H1 (cell line): Measurements from ENCODE around the gene SBF1. TPM values are rescaled to one million over a fixed set of nuclear protein-coding genes. Genes with fewer than 3 reads are reported as not detected.

ENCODE experiments used
- CTCF ChIA-PET: fragments of 300-600 bp; sonication (Branson Sonifier 250); formaldehyde crosslinking; loops from one replicate; lab custom pipeline; 2021; ENCODE audit not compliant: partially characterized antibody; lab: Charles Lee
- POLR2A ChIA-PET: fragments of 300-600 bp; sonication (Branson Sonifier 250); formaldehyde crosslinking; loops from one replicate; lab custom pipeline; 2021; ENCODE audit warnings: inconsistent platforms; ENCODE audit not compliant: partially characterized antibody; lab: Charles Lee
- DNase-seq, 2 experiments: peaks; one replicate each; pipeline versions ENCODE4 v3.0.0 to v3.0.0-alpha.2; 2010 to 2022; ENCODE audit warnings: low spot score in 2 of 2, low read depth in 1 of 2, mixed read lengths in 1 of 2
- FAIRE-seq: peaks from 2 replicates; lab custom pipeline; 2011; peaks lifted over from hg19 to GRCh38; lab: Jason Lieb, UNC
- H2AFZ ChIP-seq: 2 replicates; pipeline ENCODE4 v1.8.1; 2012; ENCODE audit warnings: low read length, inconsistent platforms
- H2AK5ac ChIP-seq: 2 replicates; pipeline ENCODE4 v1.6.1; 2013; ENCODE audit warnings: low read depth, low read length
- H2BK120ac ChIP-seq: replicated peaks from 2 replicates; pipeline ENCODE3; 2013; ENCODE audit warnings: low read depth, low read length, inconsistent platforms
- H2BK12ac ChIP-seq: 2 replicates; pipeline ENCODE4 v1.6.1; 2013; ENCODE audit warnings: low read depth, low read length
- H2BK15ac ChIP-seq: 2 replicates; pipeline ENCODE4 v1.6.1; 2013; ENCODE audit warnings: low read length
- H2BK20ac ChIP-seq: 2 replicates; pipeline ENCODE4 v1.6.1; 2013; ENCODE audit warnings: low read length
- H2BK5ac ChIP-seq: 2 replicates; pipeline ENCODE4 v1.6.1; 2013; ENCODE audit warnings: low read depth, low read length
- H3K14ac ChIP-seq: 2 replicates; pipeline ENCODE4 v1.6.1; 2013; ENCODE audit warnings: inconsistent platforms; ENCODE audit not compliant: insufficient read length
- H3K18ac ChIP-seq: 2 replicates; pipeline ENCODE4 v1.6.1; 2013; ENCODE audit warnings: low read length; ENCODE audit errors: extremely low read depth
- H3K23ac ChIP-seq: 2 replicates; pipeline ENCODE4 v1.6.1; 2013; ENCODE audit warnings: inconsistent platforms; ENCODE audit not compliant: insufficient read length
- H3K23me2 ChIP-seq: 2 replicates; pipeline ENCODE4 v1.6.1; 2013; ENCODE audit warnings: low read depth, low read length
- H3K27ac ChIP-seq: 2 replicates; pipeline ENCODE4 v1.6.1; 2011; ENCODE audit warnings: low read depth, low read length, inconsistent platforms
- H3K27me3 ChIP-seq, 4 experiments: replicated peaks in 1 of 4; 1 replicate in 1 of 4; 2 replicates in 3 of 4; pipeline versions ENCODE4 v1.6.1 to v1.8.1; 2011 to 2013; ENCODE audit warnings: low read length in 3 of 4, mild to moderate bottlenecking in 3 of 4, inconsistent platforms in 2 of 4, mixed read lengths in 2 of 4, moderate library complexity in 1 of 4; ENCODE audit not compliant: control insufficient read depth in 3 of 4, insufficient read depth in 3 of 4; ENCODE audit errors: extremely low read depth in 1 of 4
- H3K36me3 ChIP-seq, 4 experiments: 2 replicates each; pipeline versions ENCODE4 v1.6.1 to v1.8.1; 2011 to 2013; ENCODE audit warnings: mild to moderate bottlenecking in 4 of 4, low read length in 3 of 4, moderate library complexity in 2 of 4, control low read depth in 1 of 4, inconsistent platforms in 1 of 4; ENCODE audit not compliant: insufficient read depth in 4 of 4, control insufficient read depth in 2 of 4
- H3K4ac ChIP-seq: replicated peaks from 2 replicates; pipeline ENCODE3; 2013; ENCODE audit warnings: low read length, low read depth, mixed read lengths, inconsistent platforms; ENCODE audit not compliant: insufficient read length
- H3K4me1 ChIP-seq, 4 experiments: replicated peaks in 1 of 4; 1 replicate in 1 of 4; 2 replicates in 3 of 4; pipeline versions ENCODE4 v1.6.1 to v1.8.1; 2011 to 2013; ENCODE audit warnings: low read length in 3 of 4, inconsistent platforms in 2 of 4, mixed read lengths in 1 of 4; ENCODE audit not compliant: insufficient read depth in 4 of 4, control insufficient read depth in 3 of 4
- H3K4me2 ChIP-seq, 2 experiments: 2 replicates each; pipeline versions ENCODE4 v1.6.1 to v1.8.1; 2011 to 2013; ENCODE audit warnings: low read depth in 2 of 2, low read length in 2 of 2, control low read depth in 1 of 2, inconsistent platforms in 1 of 2, mild to moderate bottlenecking in 1 of 2; ENCODE audit not compliant: insufficient read depth in 1 of 2
- H3K4me3 ChIP-seq, 4 experiments: fragments of 200-600, 300-600 bp in 1 of 4; sonication (generic), shearing (Covaris generic), sonication (Bioruptor Twin) in 1 of 4; 2 replicates each; pipeline versions ENCODE4 v1.5.1 to v1.8.1; 2011 to 2016; ENCODE audit warnings: low read length in 4 of 4, low read depth in 3 of 4, control low read depth in 2 of 4, inconsistent platforms in 2 of 4, mild to moderate bottlenecking in 2 of 4, mixed read lengths in 1 of 4, moderate library complexity in 1 of 4; ENCODE audit not compliant: insufficient read depth in 2 of 4; ENCODE audit errors: extremely low read depth in 1 of 4
- H3K56ac ChIP-seq: replicated peaks from 2 replicates; pipeline ENCODE3; 2013; ENCODE audit warnings: low read depth, mild to moderate bottlenecking, mixed read lengths, low read length, inconsistent platforms; ENCODE audit not compliant: insufficient read length
- H3K79me1 ChIP-seq: 2 replicates; pipeline ENCODE4 v1.6.1; 2013; ENCODE audit warnings: low read depth, low read length, control low read depth
- H3K79me2 ChIP-seq, 2 experiments: 2 replicates each; pipeline versions ENCODE4 v1.6.1 to v1.8.1; 2012 to 2013; ENCODE audit warnings: low read length in 2 of 2, mild to moderate bottlenecking in 2 of 2, inconsistent platforms in 1 of 2; ENCODE audit not compliant: insufficient read depth in 2 of 2, control insufficient read depth in 1 of 2
- H3K9ac ChIP-seq, 4 experiments: replicated peaks in 1 of 4; 1 replicate in 1 of 4; 2 replicates in 3 of 4; pipeline versions ENCODE4 v1.6.1 to v1.8.1; 2011 to 2013; ENCODE audit warnings: low read depth in 3 of 4, low read length in 3 of 4, control low read depth in 2 of 4, mild to moderate bottlenecking in 2 of 4, moderate library complexity in 2 of 4, inconsistent platforms in 1 of 4; ENCODE audit errors: extremely low read depth in 1 of 4
- H3K9me3 ChIP-seq, 2 experiments: 2 replicates each; pipeline versions ENCODE4 v1.6.1 to v1.8.1; 2012 to 2013; ENCODE audit warnings: mild to moderate bottlenecking in 2 of 2, moderate library complexity in 2 of 2, control low read depth in 1 of 2, inconsistent platforms in 1 of 2, low read depth in 1 of 2, low read length in 1 of 2, mixed read lengths in 1 of 2; ENCODE audit not compliant: insufficient read depth in 2 of 2
- H4K20me1 ChIP-seq, 2 experiments: replicated peaks in 1 of 2; 2 replicates each; pipeline versions ENCODE3 to v1.8.1; 2011 to 2013; ENCODE audit warnings: inconsistent platforms in 2 of 2, low read length in 2 of 2, mild to moderate bottlenecking in 1 of 2; ENCODE audit not compliant: insufficient read depth in 2 of 2, control insufficient read depth in 1 of 2
- H4K5ac ChIP-seq: 2 replicates; pipeline ENCODE4 v1.6.1; 2013; ENCODE audit warnings: low read length, low read depth, mixed read lengths, inconsistent platforms; ENCODE audit not compliant: insufficient read length
- H4K8ac ChIP-seq: 2 replicates; pipeline ENCODE4 v1.8.0; 2013; ENCODE audit warnings: mild to moderate bottlenecking, moderate library complexity, low read length, inconsistent platforms; ENCODE audit not compliant: insufficient read depth; ENCODE audit errors: extremely low read depth
- H4K91ac ChIP-seq: replicated peaks from 2 replicates; pipeline ENCODE3; 2013; ENCODE audit warnings: low read length, mixed read lengths, inconsistent platforms; ENCODE audit not compliant: insufficient read length
- CBX8 ChIP-seq: fragments of 300-800, 300-1000 bp; sonication (generic); IDR thresholded peaks from 2 replicates; pipeline ENCODE4 v1.7.1; 2016; ENCODE audit warnings: low read depth, low read length, borderline replicate concordance
- CTCF ChIP-seq, 3 experiments: IDR thresholded peaks; 1 replicate in 2 of 3; 2 replicates in 1 of 3; pipeline versions ENCODE4 v1.5.1 to v1.6.1; 2011; ENCODE audit warnings: low read length in 3 of 3, mild to moderate bottlenecking in 3 of 3, inconsistent platforms in 2 of 3, low read depth in 1 of 3, moderate library complexity in 1 of 3; ENCODE audit not compliant: insufficient read depth in 1 of 3; ENCODE audit errors: control extremely low read depth in 1 of 3
- GTF2F1 ChIP-seq: IDR thresholded peaks from 2 replicates; pipeline ENCODE4 v1.6.1; 2012; ENCODE audit warnings: low read depth, low read length, improper control_type of control experiment, borderline replicate concordance
- SAP30 ChIP-seq: fragments of 300-600 bp; sonication (generic); IDR thresholded peaks from 2 replicates; pipeline ENCODE4 v1.7.1; 2012; ENCODE audit warnings: low read length, moderate library complexity, mild to moderate bottlenecking, inconsistent platforms; ENCODE audit not compliant: insufficient read depth, insufficient replicate concordance
- WGBS, 2 experiments: shearing (Covaris generic) in 1 of 2; methylation state at CpG; one replicate each; pipeline versions ENCODE4 v1.1.6 to v1.1.7; 2013 to 2015; ENCODE audit warnings: low lambda C conversion rate in 2 of 2, mixed read lengths in 2 of 2, inconsistent platforms in 1 of 2, low coverage in 1 of 2, missing lambda C conversion rate in 1 of 2; ENCODE audit not compliant: insufficient replicate concordance in 2 of 2, insufficient coverage in 1 of 2, insufficient read length in 1 of 2; ENCODE audit errors: extremely low coverage in 1 of 2, missing lambda C conversion rate in 1 of 2; 5-methylcytosine and 5-hydroxymethylcytosine counted together
- polyA plus RNA-seq, 7 experiments: library from polyadenylated mRNA; depleted of rRNA in 3 of 7; stranded (reverse) in 5 of 7; unstranded in 2 of 7; fragments of >200 nt in 5 of 7; fragments of 200-250 nt in 2 of 7; gene quantifications; 1 replicate in 5 of 7; 2 replicates in 1 of 7; 4 replicates in 1 of 7; pipeline versions ENCODE4 v1.2.1 to v1.2.3, GENCODE V29; 2011 to 2013; ENCODE audit warnings: missing spikeins in 2 of 7, mixed read lengths in 2 of 7
- total RNA-seq: library from RNA; stranded (reverse); fragmentation: NEBNext Ultra II Directional; extraction: Animal tissue kit (Norgen Biotek cat#: 25700); gene quantifications from 2 replicates; pipeline ENCODE4 v1.2.1, GENCODE V29; 2021
- TF ChIP-seq, protein P1 (sequence below): IDR thresholded peaks from 2 replicates; pipeline ENCODE4 v1.6.1; 2012; ENCODE audit warnings: low read length, inconsistent platforms

SBF1 gene
- total and polyA plus RNA-seq, 2 of the 8 experiments (the other 6 are each of a cell fraction or from before 2014, with no cell fraction given) = 29.1 to 71.5 TPM

- Histone ChIP-seq H4K91ac (no peak overlapping the region), H3K79me2 (no peaks in the 10 kb centered on the region)
- no peak for FAIRE-seq
Measured at GRCh38 chr22:50406416-50407170, 68.2 kb downstream of the SBF1 start.

More at GRCh38 chr22:50406416-50407170, 68.2 kb downstream of the SBF1 start:
- H3K4me3 ChIP-seq = no peak overlapping the region
- no peak overlapping the region for H2BK5ac ChIP-seq
- H2BK12ac ChIP-seq = no peak overlapping the region
- no peak overlapping the region for H2BK20ac ChIP-seq
- H2BK15ac ChIP-seq = no peak overlapping the region
- ChIA-PET POLR2A (no interaction called here), CTCF (interaction anchor here (1.1 to 1.6 kb wide), 2 partner anchors 9 to 51 kb away, joined by 4 read pairs; no protein-coding TSS in a partner anchor)
- no peak overlapping the region for H4K5ac ChIP-seq
- H3K4me1 ChIP-seq = no peaks in the 10 kb centered on the region
- no peak overlapping the region for H3K4me2 ChIP-seq
- peaks cover 0 to 18% (median 1%) of the 10 kb centered on the region in 4 experiments; a peak in 4 of 8 replicates for H3K36me3 ChIP-seq
- TF ChIP-seq, protein P1, sequence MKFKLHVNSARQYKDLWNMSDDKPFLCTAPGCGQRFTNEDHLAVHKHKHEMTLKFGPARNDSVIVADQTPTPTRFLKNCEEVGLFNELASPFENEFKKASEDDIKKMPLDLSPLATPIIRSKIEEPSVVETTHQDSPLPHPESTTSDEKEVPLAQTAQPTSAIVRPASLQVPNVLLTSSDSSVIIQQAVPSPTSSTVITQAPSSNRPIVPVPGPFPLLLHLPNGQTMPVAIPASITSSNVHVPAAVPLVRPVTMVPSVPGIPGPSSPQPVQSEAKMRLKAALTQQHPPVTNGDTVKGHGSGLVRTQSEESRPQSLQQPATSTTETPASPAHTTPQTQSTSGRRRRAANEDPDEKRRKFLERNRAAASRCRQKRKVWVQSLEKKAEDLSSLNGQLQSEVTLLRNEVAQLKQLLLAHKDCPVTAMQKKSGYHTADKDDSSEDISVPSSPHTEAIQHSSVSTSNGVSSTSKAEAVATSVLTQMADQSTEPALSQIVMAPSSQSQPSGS = no peak
- no peak for TF ChIP-seq SAP30
- no peak for TF ChIP-seq CTCF (IDR thresholded peaks at IDR 0.05; ENCODE audit: control extremely low read depth in 1 of 3, insufficient read depth in 1 of 3, low read depth in 1 of 3, low read length in 3 of 3)
- no peak for TF ChIP-seq GTF2F1
- no peak for TF ChIP-seq CBX8
- H3K56ac ChIP-seq = no peak overlapping the region
- no peak for DNase-seq
- no peak overlapping the region for H2AK5ac ChIP-seq
- H3K23ac ChIP-seq = no peak overlapping the region
- H4K8ac ChIP-seq = no peak overlapping the region
- H3K18ac ChIP-seq = no peak overlapping the region
- no peaks in the 10 kb centered on the region for H3K9me3 ChIP-seq
- 91% methylated on average over 25 of the region's 25 CpGs; no CpG with 5 or more reads in 1 of the 2 experiments for WGBS, 2 experiments
- H3K9ac ChIP-seq = no peak overlapping the region
- H3K79me1 ChIP-seq = no peaks in the 10 kb centered on the region; the same call in 1 of the 2 replicates
- no peak overlapping the region for H2BK120ac ChIP-seq
- H3K27me3 ChIP-seq = no peaks in the 10 kb centered on the region
- H3K14ac ChIP-seq = no peak overlapping the region
- no peak overlapping the region for H2AFZ ChIP-seq
- H3K23me2 ChIP-seq = no peaks in the 10 kb centered on the region
- no peak overlapping the region for H3K27ac ChIP-seq
- H3K4ac ChIP-seq = no peak overlapping the region
- no peaks in the 10 kb centered on the region for H4K20me1 ChIP-seq
